IMR-90 (cell line): ENCODE measurements around the gene WNT2B. TPM values are rescaled to one million over a fixed set of nuclear protein-coding genes. Genes with fewer than 3 reads are reported as not detected.
A peak's percentile ranks its signal among the peaks of the same experiment; 100 is the strongest.
"Not testable (repeated sequence)": the region's sequence is repeated elsewhere in the genome, so short reads cannot be mapped to it uniquely, and the experiment has no call there.

Experiments used
- ATAC-seq: fragments of 200-7000 bp; cut with Tn5 transposase; 2 replicates; pipeline ENCODE4 v1.9.1; 2020; ENCODE audit warnings: low read depth, mild to moderate bottlenecking, moderate library complexity
- BruUV-seq: library from RNA; stranded (reverse); fragments of 400-500 nt; replicated peaks from 2 replicates; lab custom pipeline; 2021; lab: Mats Ljungman, UMichigan
- CTCF ChIA-PET: fragments of 300-600 bp; formaldehyde crosslinking; extraction: SDS; loops from one replicate; lab custom pipeline; 2021; ENCODE audit warnings: antibody characterized with exemption; lab: Yijun Ruan, JAX
- POLR2A ChIA-PET: fragments of 300-600 bp; sonication (Branson Sonifier 250); formaldehyde crosslinking; loops from one replicate; lab custom pipeline; 2022; ENCODE audit warnings: antibody characterized with exemption; ENCODE audit not compliant: unreplicated experiment; lab: Charles Lee
- DNase-seq: peaks from one replicate; pipeline ENCODE4 v3.0.0; 2013
- H2AFZ ChIP-seq: replicated peaks from 2 replicates; pipeline ENCODE3; 2013; ENCODE audit warnings: low read length, mild to moderate bottlenecking; ENCODE audit not compliant: poor library complexity
- H2AK5ac ChIP-seq: 2 replicates; pipeline ENCODE4 v1.6.1; 2013; ENCODE audit warnings: low read depth, low read length, inconsistent platforms
- H2AK9ac ChIP-seq: replicated peaks from 2 replicates; pipeline ENCODE3; 2013; ENCODE audit warnings: mild to moderate bottlenecking, low read depth, low read length, moderate library complexity; ENCODE audit not compliant: poor library complexity
- H2BK120ac ChIP-seq: 2 replicates; pipeline ENCODE4 v1.6.1; 2013; ENCODE audit warnings: low read depth, low read length, inconsistent platforms
- H2BK15ac ChIP-seq: 3 replicates; pipeline ENCODE4 v1.6.1; 2013; ENCODE audit warnings: low read depth, low read length, inconsistent platforms
- H2BK20ac ChIP-seq: 2 replicates; pipeline ENCODE4 v1.6.1; 2013; ENCODE audit warnings: low read depth, mild to moderate bottlenecking, inconsistent platforms, low read length, moderate library complexity
- H2BK5ac ChIP-seq: 2 replicates; pipeline ENCODE4 v1.6.1; 2013; ENCODE audit warnings: mild to moderate bottlenecking, low read depth, low read length, inconsistent platforms; ENCODE audit not compliant: poor library complexity, severe bottlenecking
- H3K14ac ChIP-seq: replicated peaks from 2 replicates; pipeline ENCODE4 v1.6.1; 2013; ENCODE audit warnings: low read depth, low read length, inconsistent platforms
- H3K18ac ChIP-seq: 2 replicates; pipeline ENCODE4 v1.6.1; 2013; ENCODE audit warnings: low read depth, low read length, control low read depth
- H3K23ac ChIP-seq: 2 replicates; pipeline ENCODE4 v1.6.1; 2013; ENCODE audit warnings: low read depth, low read length, inconsistent platforms
- H3K27ac ChIP-seq: 2 replicates; pipeline ENCODE4 v1.5.1; 2013; ENCODE audit warnings: mild to moderate bottlenecking, control low read depth, low read length; ENCODE audit not compliant: insufficient read depth
- H3K27me3 ChIP-seq: 2 replicates; pipeline ENCODE4 v1.6.1; 2013; ENCODE audit warnings: low read length; ENCODE audit not compliant: control insufficient read depth, insufficient read depth
- H3K36me3 ChIP-seq: 2 replicates; pipeline ENCODE4 v1.6.1; 2013; ENCODE audit warnings: low read length, mixed read lengths; ENCODE audit not compliant: control insufficient read depth, insufficient read depth
- H3K4ac ChIP-seq: 2 replicates; pipeline ENCODE4 v1.6.1; 2013; ENCODE audit warnings: low read depth, low read length, inconsistent platforms
- H3K4me1 ChIP-seq: 2 replicates; pipeline ENCODE4 v1.6.1; 2013; ENCODE audit warnings: low read length, mixed read lengths; ENCODE audit not compliant: control insufficient read depth, insufficient read depth
- H3K4me2 ChIP-seq: 2 replicates; pipeline ENCODE4 v1.6.1; 2013; ENCODE audit warnings: low read depth, mild to moderate bottlenecking, control low read depth, low read length, moderate library complexity
- H3K4me3 ChIP-seq: 2 replicates; pipeline ENCODE4 v1.5.1; 2013; ENCODE audit warnings: low read depth, mild to moderate bottlenecking, control low read depth, low read length, moderate library complexity; ENCODE audit not compliant: insufficient read depth
- H3K56ac ChIP-seq: 2 replicates; pipeline ENCODE4 v1.6.1; 2013; ENCODE audit warnings: low read length, inconsistent platforms; ENCODE audit not compliant: insufficient read depth; ENCODE audit errors: extremely low read depth
- H3K79me1 ChIP-seq, 2 experiments: 2 replicates each; pipeline ENCODE4 v1.6.1; 2013; ENCODE audit warnings: low read length in 2 of 2, inconsistent platforms in 1 of 2, low read depth in 1 of 2
- H3K9ac ChIP-seq: 2 replicates; pipeline ENCODE4 v1.6.1; 2013; ENCODE audit warnings: low read depth, low read length, control low read depth
- H3K9me1 ChIP-seq: 2 replicates; pipeline ENCODE4 v1.6.1; 2013; ENCODE audit warnings: low read length, inconsistent platforms; ENCODE audit not compliant: insufficient read depth
- H3K9me3 ChIP-seq: 2 replicates; pipeline ENCODE4 v1.6.1; 2013; ENCODE audit warnings: low read length; ENCODE audit not compliant: control insufficient read depth, insufficient read depth
- H4K20me1 ChIP-seq: 2 replicates; pipeline ENCODE4 v1.6.1; 2013; ENCODE audit warnings: low read length, inconsistent platforms; ENCODE audit not compliant: insufficient read depth
- H4K5ac ChIP-seq: 2 replicates; pipeline ENCODE4 v1.6.1; 2013; ENCODE audit warnings: mild to moderate bottlenecking, low read depth, low read length, control low read depth
- H4K8ac ChIP-seq, 2 experiments: 2 replicates each; pipeline ENCODE4 v1.6.1; 2013; ENCODE audit warnings: low read depth in 2 of 2, low read length in 2 of 2, control low read depth in 1 of 2, inconsistent platforms in 1 of 2
- H4K91ac ChIP-seq: 2 replicates; pipeline ENCODE4 v1.6.1; 2013; ENCODE audit warnings: low read depth, low read length, inconsistent platforms; ENCODE audit not compliant: insufficient read depth
- CEBPB ChIP-seq: IDR thresholded peaks from 2 replicates; pipeline ENCODE4 v1.6.1; 2012; ENCODE audit warnings: low read depth, low read length, improper control_type of control experiment
- NFE2L2 ChIP-seq: fragments of 150-350 bp; IDR thresholded peaks from 2 replicates; pipeline ENCODE4 v1.6.1; 2016; ENCODE audit warnings: low read depth, mild to moderate bottlenecking, low read length
- WGBS, 2 experiments: methylation state at CpG; one replicate each; pipeline versions ENCODE4 v1.1.5 to v1.1.7; 2013; ENCODE audit warnings: missing lambda C conversion rate in 2 of 2; ENCODE audit not compliant: insufficient read length in 1 of 2; ENCODE audit errors: extremely low coverage in 2 of 2; 5-methylcytosine and 5-hydroxymethylcytosine counted together
- dilution Hi-C: fragments of 300-500 bp; cut with HindIII; formaldehyde crosslinking; loops from one replicate; pipeline ENCODE4 v1.14.3; 2018; ENCODE audit warnings: low sequenced_read_pairs; ENCODE audit not compliant: unreplicated experiment
- in situ Hi-C: fragments of 300-500 bp; cut with MboI; formaldehyde crosslinking; loops from 3 replicates; pipeline ENCODE4 v1.14.3; 2019; ENCODE audit warnings: low sequenced_read_pairs, inconsistent platforms, mixed read lengths
- intact Hi-C: fragments of 100-400 bp; cut with micrococcal nuclease; formaldehyde crosslinking; loops from 2 replicates; pipeline ENCODE4 v1.10.0; 2022
- polyA plus RNA-seq, 3 experiments: library from polyadenylated mRNA; depleted of rRNA; stranded (reverse); fragments of >200 nt; gene quantifications; 2 replicates each; pipeline ENCODE4 v1.2.3, GENCODE V29; 2012; ENCODE audit warnings: low replicate concordance in 1 of 3
- total RNA-seq: library from RNA; depleted of rRNA; stranded (reverse); fragments of >200 nt; gene quantifications from 2 replicates; pipeline ENCODE4 v1.2.3, GENCODE V29; 2012

Gene WNT2B
- total and polyA plus RNA-seq, 2 of the 4 experiments (the other 2 are of a cell fraction), result 0.50 to 0.54 TPM

DNA sequence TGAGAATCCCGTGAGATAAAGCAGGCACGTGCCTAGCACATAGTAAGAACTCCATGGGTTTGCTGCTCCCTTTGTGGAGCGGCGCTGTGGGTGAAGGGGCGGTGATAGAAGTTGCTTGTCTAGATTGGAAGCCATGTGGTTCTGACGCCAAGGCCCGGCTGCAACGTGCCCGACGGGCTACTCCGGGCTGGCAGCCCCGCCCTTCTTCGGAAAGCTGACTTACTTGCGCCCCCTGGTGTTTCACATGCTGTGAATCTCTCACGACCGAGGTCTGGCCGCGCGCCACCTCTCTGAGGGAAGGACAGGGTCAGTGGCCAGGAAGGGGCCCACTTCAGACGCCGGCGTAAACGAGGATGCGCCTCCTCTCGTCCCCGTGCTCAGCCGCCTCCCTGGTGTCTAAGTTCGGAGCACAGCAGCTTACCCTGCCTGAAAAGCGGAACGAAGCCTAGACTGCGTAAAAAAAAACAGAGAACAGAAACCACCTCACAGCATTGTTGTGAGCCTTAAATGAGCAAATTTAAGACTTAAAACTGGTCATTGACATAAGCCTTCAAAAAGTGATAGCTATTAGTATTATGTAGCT, 42.6 kb upstream of the WNT2B start (continued):
- 0 out of 2 replicates have a peak, but pooled peaks have one; percentile 14 for TF ChIP-seq NFE2L2
- TF ChIP-seq CEBPB, result 0 out of 2 replicates have a peak, but pooled peaks have one; percentile 7

DNA sequence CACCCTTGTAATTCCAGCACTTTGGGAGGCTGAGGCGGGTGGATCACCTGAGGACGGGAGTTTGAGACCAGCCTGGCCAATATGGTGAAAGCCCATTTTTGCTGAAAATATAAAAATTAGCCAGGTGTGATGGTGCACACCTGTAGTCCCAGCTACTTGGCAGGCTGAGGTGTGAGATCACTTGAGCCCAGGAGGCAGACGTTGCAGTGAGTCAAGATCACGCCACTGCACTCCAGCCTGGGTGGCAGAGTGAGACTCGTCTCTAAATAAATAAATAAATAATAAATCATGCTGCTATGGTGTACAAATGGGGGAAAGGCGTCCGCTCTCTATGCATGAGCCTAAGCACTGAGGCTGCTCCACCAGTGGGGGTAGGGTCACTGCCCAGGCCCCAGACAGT, 38.4 kb upstream of the WNT2B start:
- CTCF ChIA-PET, H3K27me3 ChIP-seq, H3K4ac ChIP-seq, DNase-seq, H3K36me3 ChIP-seq, H4K8ac ChIP-seq, H3K56ac ChIP-seq, ATAC-seq, BruUV-seq, H2BK120ac ChIP-seq, POLR2A ChIA-PET, H4K5ac ChIP-seq, H3K27ac ChIP-seq, intact Hi-C loops, H2BK15ac ChIP-seq, H3K9ac ChIP-seq, dilution Hi-C loops, H3K9me3 ChIP-seq, H2BK20ac ChIP-seq, H3K14ac ChIP-seq, H2AFZ ChIP-seq, H3K18ac ChIP-seq, H3K4me3 ChIP-seq, H2AK9ac ChIP-seq, H2BK5ac ChIP-seq, in situ Hi-C loops, H2AK5ac ChIP-seq, H3K79me1 ChIP-seq, H4K20me1 ChIP-seq, H3K4me1 ChIP-seq, H3K4me2 ChIP-seq, H3K23ac ChIP-seq, H4K91ac ChIP-seq: not testable (repeated sequence)
- no CpG with 5 or more reads among the region's 7 CpGs for WGBS, 2 experiments
- H3K9me1 ChIP-seq, result peaks cover 15% of the 10 kb centered on the region
